HS-27A (cell line): ENCODE results near the gene CEP135.
A peak's percentile ranks its signal among the peaks of the same experiment; 100 is the strongest.
"Not testable (repeated sequence)": the region's sequence is repeated elsewhere in the genome, so short reads cannot be mapped to it uniquely, and the experiment has no call there.

Source experiments
- DNase-seq: peaks from one replicate; pipeline ENCODE4 v3.0.0-alpha.2; 2012; ENCODE audit warnings: low read depth, missing footprints

The CEP135 gene

DNA sequence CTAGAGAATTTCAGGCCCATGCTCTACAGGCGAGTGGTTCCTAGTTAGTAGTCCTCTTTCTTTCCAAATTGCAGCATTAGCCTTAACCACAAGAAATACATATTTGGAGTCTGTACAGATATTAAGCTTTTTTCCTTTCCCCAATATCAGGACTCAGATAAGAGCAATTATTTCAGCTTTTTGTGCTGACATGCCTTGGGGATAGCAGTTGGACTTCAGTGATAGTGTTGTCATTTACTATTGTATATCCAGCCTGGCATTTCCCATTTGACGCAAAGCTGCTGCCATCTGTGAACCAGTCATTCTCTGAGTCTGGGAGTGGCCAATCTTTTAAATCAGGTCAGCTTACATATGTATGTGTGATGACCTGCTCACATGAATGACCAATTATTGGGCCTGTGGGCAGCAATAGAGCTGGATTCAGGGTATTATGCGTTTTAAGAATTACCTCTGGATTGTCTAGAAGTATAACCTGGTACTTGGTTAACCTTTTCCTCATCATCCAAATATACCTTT lies 6.8 kb upstream of the CEP135 start:
- DNase-seq: no peak

DNA sequence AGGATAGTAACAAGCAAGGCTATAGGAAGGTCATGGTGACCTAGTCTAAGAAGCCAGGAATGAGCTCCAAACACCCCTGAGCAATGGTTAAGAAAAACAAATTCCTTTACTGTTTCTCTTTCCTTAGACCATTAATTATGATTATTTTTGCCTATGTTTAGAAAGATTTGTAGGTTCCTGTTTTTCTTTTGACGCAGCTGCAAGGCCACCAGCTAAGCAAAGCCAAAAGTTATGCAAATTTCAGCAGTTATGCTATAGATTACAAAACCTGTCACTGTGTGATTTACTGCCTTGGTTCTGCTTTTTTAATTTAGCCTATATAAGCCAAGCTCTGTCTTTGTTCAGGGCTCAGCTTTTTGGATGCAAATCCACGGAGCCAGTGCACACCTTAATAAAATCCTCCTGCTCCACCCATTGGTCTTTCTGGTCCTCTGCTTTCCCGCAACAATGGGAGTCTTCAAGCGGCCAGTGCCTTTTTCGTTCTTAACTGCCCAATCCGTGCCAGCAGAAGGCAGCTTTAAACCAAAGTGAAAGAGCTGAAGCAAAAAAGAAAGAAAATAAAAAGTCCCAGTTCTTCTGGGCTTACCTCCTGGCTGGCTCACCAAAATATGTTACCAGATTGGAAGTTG lies 1.4 kb upstream of the CEP135 start:
- DNase-seq: no peak

DNA sequence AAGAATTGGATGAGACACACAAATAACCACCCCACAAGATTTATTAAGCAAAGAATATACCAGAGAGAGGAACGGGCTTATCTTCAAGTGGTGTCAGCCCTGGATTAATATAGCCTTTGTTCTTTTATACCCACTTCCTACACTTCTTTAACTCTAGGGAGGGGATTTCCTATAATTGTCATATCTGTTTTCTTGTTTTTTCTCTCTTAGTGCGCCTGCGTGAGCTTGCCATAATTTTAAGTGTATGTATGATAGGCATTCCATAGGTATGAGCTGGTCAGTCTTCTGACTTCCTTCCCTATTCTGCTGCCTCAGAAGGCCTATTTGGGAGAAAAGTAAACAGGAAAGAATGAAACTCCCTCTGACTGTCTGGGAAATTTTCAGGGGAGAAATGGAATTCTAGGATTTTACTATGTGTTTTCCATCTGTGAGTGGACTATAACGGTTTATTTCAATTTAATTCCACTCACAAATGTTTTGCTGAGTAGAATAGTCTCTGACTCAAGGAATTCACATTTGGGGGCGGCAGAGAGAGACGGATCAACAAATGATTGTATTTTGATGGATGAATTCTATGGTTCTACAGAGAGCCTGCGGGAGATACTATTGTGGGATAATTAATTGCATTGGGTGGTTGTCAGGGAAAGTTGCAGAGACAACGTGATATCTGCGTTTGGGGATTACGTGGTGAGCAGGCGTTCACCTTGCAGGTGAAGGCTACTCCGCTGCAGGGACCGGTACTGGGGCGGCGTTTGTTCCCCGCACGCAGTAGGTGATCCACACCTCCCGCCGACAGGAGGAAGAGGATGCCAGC lies 626 bp upstream of the CEP135 start:
- DNase-seq: peak; percentile 76

DNA sequence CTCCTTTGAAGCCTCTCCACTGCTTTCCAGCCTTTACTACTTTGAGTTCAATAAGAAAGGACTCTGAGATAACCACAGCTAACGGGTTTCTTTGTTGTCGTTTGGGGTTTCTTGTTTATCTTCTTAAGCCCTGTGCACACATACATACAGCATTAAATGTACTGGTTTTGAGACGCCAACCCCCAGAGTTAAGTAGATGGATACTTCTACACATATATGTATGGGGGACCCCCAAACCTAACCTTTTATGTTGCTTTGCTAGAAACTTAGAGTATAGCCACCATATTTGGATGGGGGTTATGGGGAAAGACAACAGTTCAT lies 697 bp downstream of the CEP135 start:
- DNase-seq: no peak

DNA sequence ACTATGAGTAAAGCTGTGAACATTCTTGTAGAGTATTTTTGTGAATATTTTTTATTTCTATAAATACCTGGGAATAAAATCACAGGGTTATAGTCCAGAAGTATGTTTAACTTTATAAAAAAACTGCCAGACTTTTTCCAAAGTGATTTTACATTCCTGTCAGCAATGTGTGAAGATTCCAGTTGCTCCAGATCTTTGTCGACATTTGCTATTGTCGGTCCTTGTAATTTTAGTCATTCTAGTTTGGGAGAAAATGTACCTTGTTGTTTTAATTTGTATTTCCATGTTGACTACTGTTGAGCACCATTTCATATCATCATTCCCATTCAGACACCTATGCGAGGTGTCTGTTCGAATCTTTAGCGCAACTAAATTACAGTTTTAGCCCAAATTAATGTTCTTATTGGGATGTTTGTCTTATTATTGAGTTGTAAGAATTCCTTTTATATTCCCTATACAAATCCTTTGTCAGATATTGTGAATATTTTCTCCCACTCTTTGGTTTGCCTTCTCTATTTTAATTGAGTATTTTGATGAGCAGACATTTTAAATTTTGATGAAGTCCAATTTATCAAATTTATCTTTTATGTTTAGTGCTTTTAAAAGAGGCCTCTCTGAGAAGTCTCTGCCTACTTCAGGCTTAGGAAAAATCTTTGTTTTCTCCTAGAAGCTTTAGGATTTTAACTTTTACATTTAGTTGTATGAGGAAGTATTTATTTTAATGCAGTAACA lies 2.6 kb downstream of the CEP135 start:
- DNase-seq: no peak

DNA sequence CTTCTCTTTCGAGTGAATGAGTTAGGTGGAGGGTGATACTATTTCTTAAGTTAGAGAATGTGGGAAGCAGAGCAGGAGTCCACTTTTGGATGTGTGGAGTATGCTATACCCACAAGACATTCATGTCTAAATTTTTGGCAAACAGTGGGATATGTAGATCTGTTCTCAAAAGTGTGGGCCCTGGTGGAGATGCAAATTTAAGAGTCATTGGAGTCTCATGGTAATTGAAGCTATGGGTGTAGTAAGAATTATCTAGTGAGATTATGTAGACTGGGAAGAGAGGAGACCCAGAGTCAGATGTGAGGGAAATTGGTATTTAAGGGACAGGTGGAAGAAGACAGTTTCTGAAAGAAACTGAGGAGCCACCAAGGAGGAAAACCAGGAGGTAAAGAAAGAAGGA lies 7.0 kb downstream of the CEP135 start:
- DNase-seq: no peak

DNA sequence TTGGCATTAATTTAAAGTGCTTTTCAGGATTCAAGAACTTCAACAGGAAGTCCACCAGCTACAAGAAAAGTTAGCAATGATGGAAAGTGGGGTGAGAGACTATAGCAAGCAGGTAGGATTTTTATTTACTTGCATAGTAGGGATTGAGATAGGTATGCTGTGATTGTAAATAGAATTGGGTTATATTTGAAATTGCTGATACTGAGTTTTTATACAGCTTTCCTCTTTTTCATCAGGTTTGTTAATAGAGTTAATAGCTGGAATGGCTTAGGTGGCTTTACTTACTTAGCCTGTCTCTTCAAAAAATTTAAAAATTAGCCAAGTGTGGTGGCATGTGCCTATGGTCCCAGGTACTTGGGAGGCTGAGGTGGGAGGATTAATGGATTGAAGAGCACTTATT lies 10.9 kb downstream of the CEP135 start:
- DNase-seq: no peak

DNA sequence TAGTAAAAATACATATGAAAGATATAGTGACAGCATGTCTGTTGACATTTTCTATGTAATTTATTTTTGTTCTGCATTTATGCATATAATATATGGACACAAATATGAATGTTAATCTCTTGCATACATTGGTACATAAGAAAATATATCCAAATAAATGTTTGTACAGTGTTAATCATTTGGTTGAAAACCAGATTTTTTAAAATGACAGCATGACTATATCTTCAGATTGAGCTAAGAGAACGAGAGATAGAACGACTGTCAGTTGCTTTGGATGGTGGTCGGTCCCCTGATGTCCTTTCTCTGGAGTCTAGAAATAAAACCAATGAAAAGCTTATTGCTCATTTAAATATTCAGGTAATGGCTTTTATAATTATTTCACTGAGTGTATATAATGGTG lies 15.3 kb downstream of the CEP135 start:
- DNase-seq: no peak

DNA sequence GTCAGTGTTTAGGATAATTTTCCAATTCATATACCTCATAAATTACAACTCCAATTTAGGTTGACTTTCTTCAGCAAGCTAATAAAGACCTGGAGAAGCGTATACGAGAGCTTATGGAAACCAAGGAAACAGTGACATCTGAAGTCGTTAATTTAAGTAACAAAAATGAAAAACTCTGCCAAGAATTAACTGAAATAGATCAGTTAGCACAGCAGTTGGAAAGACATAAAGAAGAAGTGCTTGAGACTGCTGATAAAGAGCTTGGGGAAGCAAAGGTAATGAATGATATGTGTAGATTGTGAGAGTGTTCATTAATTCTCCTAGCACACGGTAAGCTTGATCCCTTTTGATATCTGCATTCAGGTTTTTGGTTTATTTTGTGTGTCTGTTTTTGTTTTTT lies 16.8 kb downstream of the CEP135 start:
- no peak for DNase-seq

DNA sequence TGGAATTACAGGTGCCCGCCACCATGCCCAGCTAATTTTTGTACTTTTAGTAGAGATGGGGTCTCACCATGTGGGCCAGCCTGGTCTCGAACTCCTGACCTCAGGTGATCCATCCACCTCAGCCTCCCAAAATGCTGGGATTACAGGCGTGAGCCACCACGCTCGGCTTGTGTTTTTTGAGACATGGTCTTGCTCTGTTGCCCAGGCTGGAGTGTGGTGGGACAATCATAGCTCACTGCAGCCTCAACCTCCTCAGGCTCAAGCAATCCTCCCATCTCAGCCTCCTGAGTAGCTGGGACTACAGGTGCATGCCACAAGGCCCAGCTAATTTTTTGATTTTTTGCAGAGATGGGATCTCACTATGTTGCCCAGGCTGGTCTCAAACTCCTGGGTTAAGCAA lies 17.6 kb downstream of the CEP135 start:
- not testable (repeated sequence) for DNase-seq

DNA sequence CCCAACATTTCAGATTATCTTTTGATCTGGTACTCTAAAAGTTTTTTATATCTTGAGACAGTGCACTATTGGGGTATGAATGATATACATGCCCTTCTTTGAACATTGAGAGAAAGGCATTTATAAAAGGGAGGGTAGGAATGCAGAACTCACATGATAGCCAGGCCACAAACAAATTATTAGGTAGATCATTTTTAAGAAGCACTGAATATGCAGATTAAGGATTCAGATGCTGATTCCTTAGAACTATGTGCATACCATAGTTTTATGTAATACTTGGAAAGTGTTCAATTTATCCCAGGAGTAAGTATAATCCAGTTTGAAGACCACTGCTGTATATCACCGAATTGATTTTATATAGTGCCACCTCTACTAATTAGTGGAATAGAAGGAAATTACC lies 18.6 kb downstream of the CEP135 start:
- DNase-seq: no peak

DNA sequence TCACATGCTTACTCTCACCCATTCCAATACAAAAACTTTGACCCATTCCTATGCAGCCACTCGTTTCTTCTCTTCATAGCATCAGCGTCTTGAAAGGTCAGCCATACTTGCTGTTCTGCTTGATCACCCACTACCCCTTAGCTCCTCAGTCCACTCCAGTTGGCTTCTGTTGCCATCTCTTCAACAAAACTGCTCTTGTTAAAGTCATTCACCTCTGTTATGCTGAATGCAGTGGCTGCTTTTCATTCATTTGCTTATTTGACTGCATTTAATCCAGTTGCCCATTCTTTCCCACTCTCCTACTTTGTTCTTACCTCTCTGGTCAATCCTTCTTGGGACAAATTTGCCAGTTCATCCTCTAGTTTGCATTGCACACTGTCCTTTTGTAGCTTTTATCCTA lies 24.9 kb downstream of the CEP135 start:
- no peak for DNase-seq

DNA sequence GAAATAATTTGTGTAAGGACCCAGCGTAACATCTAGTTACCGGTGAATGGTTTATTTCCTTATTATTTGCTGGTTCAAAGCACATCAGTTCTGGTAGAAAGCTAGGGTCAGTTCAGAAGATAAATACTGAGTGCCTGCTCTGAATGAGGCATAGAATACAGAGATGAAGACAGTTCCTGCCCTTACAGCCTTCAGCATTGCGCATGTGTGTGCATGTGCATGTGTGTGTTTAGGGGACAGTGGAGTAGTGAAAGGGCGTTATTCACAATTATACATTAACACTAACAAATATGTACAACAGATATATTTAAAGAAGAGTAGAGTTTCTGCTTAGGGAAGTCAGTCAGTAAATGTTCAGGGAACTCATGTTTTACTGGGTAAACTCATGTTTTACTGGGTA lies 29.1 kb downstream of the CEP135 start:
- no peak for DNase-seq

DNA sequence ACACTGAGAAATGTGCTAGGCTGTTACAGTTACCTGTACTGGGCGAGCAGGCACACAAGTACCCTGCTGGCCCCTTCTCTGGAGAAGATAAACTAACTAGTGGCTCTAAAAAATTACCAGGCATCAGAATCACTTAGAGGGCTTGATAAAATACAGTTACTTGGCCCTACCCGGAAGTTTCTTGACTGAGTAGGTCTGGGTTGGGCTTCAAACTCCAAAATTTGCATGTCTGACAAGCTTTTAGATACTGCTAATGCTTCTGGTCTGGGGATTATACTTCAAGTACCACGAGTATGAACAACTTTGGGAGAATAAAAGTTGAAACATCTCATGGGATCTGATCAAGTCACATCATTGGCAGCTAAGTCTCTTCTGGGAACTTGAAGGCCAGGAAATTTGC lies 30.8 kb downstream of the CEP135 start:
- no peak for DNase-seq

DNA sequence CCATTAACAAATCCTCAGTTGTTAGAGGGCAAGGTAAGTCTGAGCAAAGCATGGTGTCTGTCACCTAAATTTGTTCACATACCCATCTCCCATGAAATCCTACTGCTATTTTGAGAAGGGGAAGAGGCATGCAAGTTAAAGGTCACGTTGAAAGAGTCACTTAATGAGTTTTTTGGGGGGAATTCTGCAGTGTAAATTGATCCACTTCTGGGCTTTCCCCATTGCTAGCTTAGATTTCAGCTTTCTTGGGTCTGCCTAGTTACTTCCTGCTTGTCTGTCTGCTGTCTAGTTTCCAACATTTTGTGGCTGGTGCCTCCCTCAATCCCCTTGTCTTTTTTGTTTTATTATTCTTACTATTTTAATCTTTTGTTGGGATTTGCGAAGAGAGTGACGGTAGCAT lies 32.0 kb downstream of the CEP135 start:
- no peak for DNase-seq

DNA sequence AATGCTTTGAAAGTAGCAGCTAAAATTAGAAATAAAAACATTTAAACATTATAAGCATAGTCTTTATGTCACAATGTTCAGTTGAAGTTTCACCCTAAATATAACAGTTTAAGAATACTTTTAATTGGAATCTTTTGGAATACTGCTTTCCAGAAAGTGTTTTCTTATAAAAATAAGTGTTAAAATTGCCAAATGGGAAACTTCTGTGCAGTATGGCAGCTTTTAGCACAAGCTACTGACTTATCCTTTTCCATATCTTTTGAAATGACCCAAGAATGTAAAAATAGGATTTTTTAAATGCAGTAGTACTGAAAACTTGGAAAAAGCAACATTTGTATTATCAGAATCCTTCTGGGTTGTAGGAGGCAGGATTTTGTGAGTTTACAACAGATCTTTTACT lies 34.2 kb downstream of the CEP135 start:
- DNase-seq: no peak

DNA sequence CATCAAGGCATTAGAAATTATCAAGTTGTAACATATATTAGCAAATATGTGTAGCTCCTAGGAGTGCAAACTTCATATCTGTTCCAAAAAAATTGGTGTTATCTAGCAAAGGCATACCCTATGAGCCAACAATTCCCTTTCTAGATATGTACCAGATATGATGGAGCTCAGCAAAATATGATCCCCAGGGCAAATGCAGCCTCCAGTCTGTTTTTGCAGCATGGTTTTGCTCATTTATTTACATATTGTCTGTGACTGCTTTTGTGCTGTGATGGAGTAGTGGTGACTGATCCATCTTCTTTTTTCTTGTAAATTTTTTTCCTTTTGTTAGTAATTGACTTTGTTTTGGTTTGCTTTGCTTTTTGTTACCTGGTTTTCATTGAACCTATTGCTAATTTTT lies 41.0 kb downstream of the CEP135 start:
- no peak for DNase-seq

DNA sequence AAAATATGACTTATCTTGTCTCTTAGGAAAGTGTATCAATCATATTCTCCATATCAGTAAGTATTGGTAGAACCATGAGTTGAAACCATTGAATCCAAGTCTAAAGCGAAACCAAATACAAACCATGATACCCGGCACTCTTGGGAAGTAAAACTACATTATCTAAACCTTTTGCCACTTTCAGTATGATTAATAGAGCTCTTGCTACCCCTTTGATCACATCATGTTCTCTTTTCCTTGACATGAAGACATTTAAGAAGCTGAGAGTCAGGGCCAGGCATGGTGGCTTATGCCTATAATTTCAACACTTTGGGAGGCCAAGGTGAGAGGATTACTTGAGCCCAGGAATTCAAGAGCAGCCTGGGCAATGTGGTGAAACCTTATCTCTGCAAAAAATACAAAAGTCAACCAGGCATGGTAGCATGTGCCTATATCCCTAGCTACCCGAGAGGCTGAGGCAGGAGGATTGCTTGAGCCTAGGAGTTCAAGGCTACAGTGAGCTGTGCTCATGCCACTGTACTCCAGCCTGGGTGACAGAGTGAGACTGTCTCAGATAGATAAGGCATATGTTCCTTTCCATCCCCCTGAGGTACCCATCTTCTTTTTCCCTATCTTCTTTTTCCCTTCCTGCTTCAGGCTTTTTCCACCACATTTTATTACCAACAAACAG lies 45.4 kb downstream of the CEP135 start:
- no peak for DNase-seq

DNA sequence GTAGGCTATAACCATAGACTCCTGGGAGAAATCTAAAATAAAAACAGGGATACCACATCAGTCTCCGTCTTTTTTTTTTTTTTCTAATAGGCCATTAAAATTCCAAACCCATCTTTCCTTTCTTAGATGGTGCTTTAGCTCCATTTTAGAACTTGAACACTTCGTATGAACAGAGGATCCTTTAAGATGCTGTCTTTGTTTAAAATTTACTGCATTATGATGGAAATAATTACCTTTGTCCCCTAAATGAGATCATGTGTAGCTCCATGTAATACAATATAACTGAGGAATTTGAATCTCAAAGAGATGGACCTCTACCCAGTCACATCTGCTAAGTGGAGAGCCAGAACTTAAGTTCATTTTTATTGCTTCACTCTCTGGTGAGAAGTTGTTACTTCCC lies 47.9 kb downstream of the CEP135 start:
- no peak for DNase-seq

DNA sequence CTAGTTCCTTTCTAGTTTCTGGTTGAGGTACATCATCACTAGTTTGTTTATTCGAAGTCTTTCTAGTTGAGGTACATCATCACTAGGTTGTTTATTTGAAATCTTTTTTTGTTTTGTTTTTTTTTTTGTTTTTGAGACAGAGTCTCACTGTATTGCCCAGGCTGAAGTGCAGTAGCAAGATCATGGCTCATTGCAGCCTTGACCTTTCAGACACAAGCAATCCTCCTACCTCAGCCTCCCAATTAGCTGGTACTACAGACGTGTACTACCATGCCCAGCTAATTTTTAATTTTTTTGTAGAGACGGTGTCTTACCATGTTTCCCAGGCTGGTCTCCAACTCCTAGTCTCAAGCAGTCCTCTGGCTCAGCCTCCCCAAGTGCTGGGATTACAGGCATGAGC lies 54.9 kb downstream of the CEP135 start:
- DNase-seq: no peak

DNA sequence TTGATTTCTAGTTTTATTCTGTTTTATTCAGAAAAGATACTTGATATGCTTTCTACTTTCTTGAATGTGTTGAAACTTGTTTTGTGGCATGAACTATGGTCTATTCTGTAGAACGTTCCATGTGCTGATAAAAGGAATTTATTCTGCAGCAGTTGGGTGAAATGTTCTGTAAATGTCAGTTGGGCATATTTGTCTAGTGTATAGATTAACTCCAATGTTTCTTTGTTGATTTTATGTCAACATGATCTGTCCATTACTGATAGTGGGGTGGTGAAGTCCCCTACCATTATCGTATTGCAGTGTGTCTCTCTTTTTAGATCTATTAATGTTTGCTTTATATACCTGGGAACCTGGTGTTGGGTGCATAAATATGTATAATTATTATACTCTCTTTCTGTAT lies 55.5 kb downstream of the CEP135 start:
- DNase-seq: no peak

DNA sequence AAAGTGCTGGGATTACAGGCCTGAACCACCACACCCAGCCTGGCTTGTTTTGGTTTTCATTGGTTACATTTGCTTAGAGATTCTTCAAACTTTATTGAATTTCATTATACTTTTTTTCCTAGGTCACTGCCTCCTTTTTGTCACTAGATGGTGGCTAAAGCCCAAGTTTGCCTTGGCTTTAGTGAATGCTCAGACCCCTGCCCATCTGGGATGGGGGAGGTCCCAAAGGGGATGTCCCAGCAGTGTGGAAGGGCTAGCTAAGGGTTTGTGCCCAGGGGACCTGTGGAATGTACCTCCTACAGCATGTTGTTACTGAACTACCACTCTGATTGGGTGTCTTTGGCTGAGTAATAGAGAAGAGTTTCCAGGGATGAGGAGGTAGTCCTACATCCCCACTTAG lies 58.4 kb downstream of the CEP135 start:
- DNase-seq: no peak

DNA sequence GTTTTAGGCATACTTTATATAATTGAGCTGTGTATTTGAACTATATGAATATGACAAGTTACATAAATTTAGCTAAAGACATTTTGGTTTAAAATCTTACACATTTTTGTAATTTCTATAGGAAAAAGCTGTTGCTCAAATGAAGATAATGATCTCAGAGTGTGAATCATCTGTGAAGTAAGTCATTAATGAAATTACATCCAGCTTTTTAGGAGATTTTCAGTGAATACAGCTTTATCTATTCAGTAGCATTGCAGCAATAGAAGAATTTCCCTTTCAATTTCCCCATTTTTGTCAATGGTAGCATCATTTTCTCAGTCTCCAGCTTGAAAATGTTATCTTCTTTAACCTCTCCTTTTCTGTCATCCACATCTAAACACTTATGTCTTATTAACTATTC lies 59.5 kb downstream of the CEP135 start:
- no peak for DNase-seq
